ENCODE data around the gene DUSP16.

DUSP16 gene

GRCh38 chr12:12534975-12535374 lies 27.7 kb downstream of the DUSP16 start:
- no peak for DNase-seq
- H3K9me2 ChIP-seq (replicated peaks; ENCODE audit: insufficient read depth, low read length), result no peaks in the 10 kb centered on the region
- H3K4me3 ChIP-seq (ENCODE audit: low read length), result no peak overlapping the region
- no peaks in the 10 kb centered on the region for H4K20me1 ChIP-seq (ENCODE audit: insufficient read depth, low read length)
- no peak overlapping the region for H3K4me2 ChIP-seq (ENCODE audit: low read depth, low read length)
- no peaks in the 10 kb centered on the region for H3K36me3 ChIP-seq (replicated peaks; ENCODE audit: insufficient read depth, low read length)
- no peaks in the 10 kb centered on the region for H3K27me3 ChIP-seq (replicated peaks; ENCODE audit: insufficient read depth, low read length)
- no peak overlapping the region for H3K27ac ChIP-seq (ENCODE audit: low read length)
- H2AFZ ChIP-seq (ENCODE audit: low read length), result no peak overlapping the region
- H3K4me1 ChIP-seq (ENCODE audit: low read length), result no peaks in the 10 kb centered on the region
- no peaks in the 10 kb centered on the region for H3K79me2 ChIP-seq (ENCODE audit: low read length)
- no peaks in the 10 kb centered on the region for H3F3A ChIP-seq (ENCODE audit: insufficient read depth, low read length)
- no peaks in the 10 kb centered on the region for H3K9me3 ChIP-seq (replicated peaks; ENCODE audit: insufficient read depth, low read length)
- no peak for TF ChIP-seq EZH2phosphoT487 (IDR thresholded peaks at IDR 0.05; ENCODE audit: low read length)
- TF ChIP-seq EZH2 (optimal IDR thresholded peaks at IDR 0.05; ENCODE audit: low read depth, low read length), result no peak
- no peak for TF ChIP-seq CTCF (IDR thresholded peaks at IDR 0.05; ENCODE audit: low read length)
- no peak overlapping the region for H3K9ac ChIP-seq (ENCODE audit: low read length)

- H3K27me3 ChIP-seq (replicated peaks; ENCODE audit: insufficient read depth, low read length), result no peaks in the 10 kb centered on the region
- no peaks in the 10 kb centered on the region for H3K36me3 ChIP-seq (replicated peaks; ENCODE audit: insufficient read depth, low read length)
- H4K20me1 ChIP-seq (ENCODE audit: insufficient read depth, low read length), result no peaks in the 10 kb centered on the region
- H3K9me3 ChIP-seq (replicated peaks; ENCODE audit: insufficient read depth, low read length), result no peaks in the 10 kb centered on the region
- H3K79me2 ChIP-seq (ENCODE audit: low read length), result no peaks in the 10 kb centered on the region
- H3K4me1 ChIP-seq (ENCODE audit: low read length), result no peaks in the 10 kb centered on the region
- no peak overlapping the region for H3K9ac ChIP-seq (ENCODE audit: low read length)
- H3F3A ChIP-seq (ENCODE audit: insufficient read depth, low read length), result no peaks in the 10 kb centered on the region
- TF ChIP-seq EZH2 (optimal IDR thresholded peaks at IDR 0.05; ENCODE audit: low read depth, low read length), result no peak
- TF ChIP-seq CTCF (IDR thresholded peaks at IDR 0.05; ENCODE audit: low read length), result no peak
- TF ChIP-seq EZH2phosphoT487 (IDR thresholded peaks at IDR 0.05; ENCODE audit: low read length), result no peak
- no peak overlapping the region for H3K4me2 ChIP-seq (ENCODE audit: low read depth, low read length)
- no peaks in the 10 kb centered on the region for H3K9me2 ChIP-seq (replicated peaks; ENCODE audit: insufficient read depth, low read length)
- DNase-seq, result no peak
- no peak overlapping the region for H3K4me3 ChIP-seq (ENCODE audit: low read length)
- H2AFZ ChIP-seq (ENCODE audit: low read length), result no peak overlapping the region
- no peak overlapping the region for H3K27ac ChIP-seq (ENCODE audit: low read length)
These were observed 28.3 kb downstream of the DUSP16 start for GRCh38 chr12:12534166-12534866.

DNA sequence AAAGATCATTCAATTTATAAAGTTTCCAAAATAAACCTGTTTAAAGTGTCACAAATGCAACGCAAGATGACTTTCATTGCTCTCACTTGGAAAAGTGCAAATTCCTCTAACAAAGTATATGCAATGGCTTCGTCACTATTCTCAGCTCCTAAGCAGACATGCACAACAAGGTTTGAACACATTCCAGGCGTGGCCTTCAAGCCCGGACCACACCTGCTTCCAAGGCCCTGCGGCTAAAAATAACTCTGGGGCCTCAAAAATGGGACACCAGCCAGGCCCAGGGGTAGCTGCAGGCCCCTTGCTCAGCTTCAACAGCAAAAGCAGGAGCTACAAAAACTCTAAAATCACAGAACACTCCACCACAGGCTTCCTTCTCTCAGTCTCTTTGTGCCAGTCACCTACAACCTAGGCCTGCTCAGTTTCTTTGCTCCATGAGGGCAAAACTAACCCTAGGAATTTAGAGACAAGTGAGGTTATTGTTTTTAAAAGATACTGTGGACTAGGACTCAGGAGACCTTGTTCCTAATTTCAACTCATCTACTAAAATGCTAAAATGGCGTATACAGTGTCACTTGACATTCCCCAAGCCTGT lies 29.3 kb downstream of the DUSP16 start:
- Histone ChIP-seq H3K9me3 (replicated peaks; ENCODE audit: insufficient read depth, low read length) (no peaks in the 10 kb centered on the region), H3K36me3 (replicated peaks; ENCODE audit: insufficient read depth, low read length) (no peaks in the 10 kb centered on the region), H3K4me2 (ENCODE audit: low read depth, low read length) (no peak overlapping the region), H2AFZ (ENCODE audit: low read length) (no peak overlapping the region), H3K9me2 (replicated peaks; ENCODE audit: insufficient read depth, low read length) (no peaks in the 10 kb centered on the region), H3K79me2 (ENCODE audit: low read length) (no peaks in the 10 kb centered on the region), H3K27ac (ENCODE audit: low read length) (no peak overlapping the region), H4K20me1 (ENCODE audit: insufficient read depth, low read length) (no peaks in the 10 kb centered on the region), H3K27me3 (replicated peaks; ENCODE audit: insufficient read depth, low read length) (no peaks in the 10 kb centered on the region), H3F3A (ENCODE audit: insufficient read depth, low read length) (no peaks in the 10 kb centered on the region), H3K4me3 (ENCODE audit: low read length) (no peak overlapping the region), H3K9ac (ENCODE audit: low read length) (no peak overlapping the region), H3K4me1 (ENCODE audit: low read length) (no peaks in the 10 kb centered on the region)
- TF ChIP-seq EZH2 (optimal IDR thresholded peaks at IDR 0.05; ENCODE audit: low read depth, low read length) (no peak), EZH2phosphoT487 (IDR thresholded peaks at IDR 0.05; ENCODE audit: low read length) (no peak), CTCF (IDR thresholded peaks at IDR 0.05; ENCODE audit: low read length) (no peak)
- DNase-seq, result no peak

All from MM.1S (cell line).